Heart right ventricle (tissue), 16 donors: ENCODE data around the gene RTF1. TPM values are rescaled to one million over a fixed set of nuclear protein-coding genes. Genes with fewer than 3 reads are reported as not detected.
A peak's percentile ranks its signal among the peaks of the same experiment; 100 is the strongest.
"Not testable (repeated sequence)": the region's sequence is repeated elsewhere in the genome, so short reads cannot be mapped to it uniquely, and the experiment has no call there.

Source experiments
- ATAC-seq, 8 donors: fragments of 200-7000 bp; cut with Tn5 transposase; one replicate each; pipeline ENCODE4 v1.9.1; 2020; ENCODE audit warnings: mild to moderate bottlenecking in 8 of 8, moderate library complexity in 8 of 8, moderate number of reproducible peaks in 1 of 8
- DNase-seq, 2 donors: peaks; one replicate each; pipeline ENCODE4 v3.0.0-alpha.2; 2020
- H3K27ac ChIP-seq, 10 donors: fragments of 200-600 bp; sonication (generic) in 2 of 10; one replicate each; pipeline versions ENCODE4 v1.5.0 to v1.8.0; 2020 to 2022; ENCODE audit warnings: mild to moderate bottlenecking in 3 of 10
- H3K27me3 ChIP-seq, 7 donors: fragments of 200-600 bp; one replicate each; pipeline ENCODE4 v1.8.0; 2021 to 2022; ENCODE audit warnings: mild to moderate bottlenecking in 2 of 7
- H3K36me3 ChIP-seq, 9 donors: fragments of 200-600 bp; sonication (generic) in 1 of 9; one replicate each; pipeline versions ENCODE4 v1.5.0 to v1.8.0; 2020 to 2022; ENCODE audit warnings: mild to moderate bottlenecking in 2 of 9
- H3K4me1 ChIP-seq, 9 donors: fragments of 200-600 bp; sonication (generic) in 1 of 9; one replicate each; pipeline versions ENCODE4 v1.5.0 to v1.8.0; 2020 to 2022; ENCODE audit warnings: mild to moderate bottlenecking in 4 of 9
- H3K4me3 ChIP-seq, 10 donors: fragments of 200-600 bp; sonication (generic) in 2 of 10; one replicate each; pipeline versions ENCODE4 v1.5.0 to v1.8.0; 2020 to 2022; ENCODE audit warnings: mild to moderate bottlenecking in 7 of 10, moderate library complexity in 2 of 10
- H3K9me3 ChIP-seq, 11 donors: fragments of 200-600 bp in 10 of 11; sonication (generic) in 2 of 11; one replicate each; pipeline versions ENCODE4 v1.5.0 to v1.8.0; 2013 to 2022; ENCODE audit warnings: mild to moderate bottlenecking in 2 of 11, control low read depth in 1 of 11, moderate library complexity in 1 of 11
- WGBS, 2 donors: extraction: QIAGEN DNeasy Blood & Tissue Kit; methylation state at CpG; one replicate each; pipeline ENCODE4 v1.1.7; 2013; ENCODE audit warnings: inconsistent platforms in 1 of 2; 5-methylcytosine and 5-hydroxymethylcytosine counted together
- intact Hi-C, 10 donors: fragments of 100-400 bp; cut with DNase I; formaldehyde crosslinking; loops; one replicate each; pipeline versions ENCODE4 v1.11.1 to v1.14.2; 2022
- long read RNA-seq, 3 donors: library from polyadenylated mRNA; unstranded; transcript quantifications; one replicate each; pipeline ENCODE4 v2.0.0, GENCODE V29; 2020 to 2021
- polyA plus RNA-seq, 2 donors: library from polyadenylated mRNA; stranded (reverse); fragments of 200-250 nt; gene quantifications; one replicate each; pipeline ENCODE4 v1.2.3, GENCODE V29; 2013
- total RNA-seq, 10 donors: library from RNA; stranded (reverse); fragmentation: NEBNext Ultra II Directional in 3 of 10; extraction: Animal tissue kit (Norgen Biotek cat#: 25700) in 3 of 10; gene quantifications; one replicate each; pipeline versions ENCODE4 v1.2.1 to v1.2.4, GENCODE V29; 2021 to 2023
- TF ChIP-seq, protein P1 (sequence below), 9 donors: fragments of 200-600 bp; sonication (generic) in 2 of 9; IDR thresholded peaks; one replicate each; pipeline versions ENCODE4 v1.5.0 to v1.8.0; 2021 to 2022; ENCODE audit warnings: antibody characterized with exemption in 9 of 9, mild to moderate bottlenecking in 5 of 9, moderate library complexity in 1 of 9
- donor health status: Arrhythmogenic right ventricular cardiomyopathy.
- donor health status: ischemic (EF 13 %, LVEDD 7.1; RV severe dilation, severe dysfunction).
- donor health status: healthy with polysubstance abuse.
- donor health status: DM: no; HTN: yes; CAD: no.
- donor health status: DM: no; HTN: no; CAD: no.
- donor health status: ischemic (EF 25% LVEDD 6.9; RV normal size, moderate dysfunction).
- donor health status: ischemic (EF 25% LVEDD 5.7; RV mildly dilated, moderate dysfunction).
- donor health status: healthy.
- donor health status: DM: yes; HTN: yes; CAD: no.
- donor health status: Ischemic cardiomyopathy.
- donor health status: ischemic (EF 35%, LVEDD 5.7; RV mildly dilated, moderate dysfunction).
- donor health status: nonischemic (EF 11% LVEDD 7.7; RV severe dilation, severe dysfunction).
- donor health status: DM: yes; HTN: yes; CAD: no.
- donor health status: PGD.
- donor health status: ischemic (EF 29% LVEDD 5.4; RV normal size, mild dysfunction).
- donor health status: nonischemic (EF 23%, LVEDD 6.1; RV moderate dilation, normal function).

The RTF1 gene
- total RNA-seq (10 to 100 TPM; 25.8 to 38.0 (median 31.4) TPM), polyA plus RNA-seq (10 to 100 TPM; 10.8 to 19.1 TPM)
- long read RNA-seq, donor 1, full-length matches to known transcripts, result 10 of 117 reads
- long read RNA-seq, donor 1, partial matches to known transcripts, result 104 of 117 reads
- long read RNA-seq, donor 1, other reads (novel, unspliced or antisense), result 3 of 117 reads
- long read RNA-seq, donor 2, full-length matches to known transcripts, result 22 of 170 reads
- long read RNA-seq, donor 2, partial matches to known transcripts, result 142 of 170 reads
- long read RNA-seq, donor 2, other reads (novel, unspliced or antisense), result 6 of 170 reads
- long read RNA-seq, donor 3, full-length matches to known transcripts, result 15 of 99 reads
- long read RNA-seq, donor 3, partial matches to known transcripts, result 81 of 99 reads
- long read RNA-seq, donor 3, other reads (novel, unspliced or antisense), result 3 of 99 reads

DNA sequence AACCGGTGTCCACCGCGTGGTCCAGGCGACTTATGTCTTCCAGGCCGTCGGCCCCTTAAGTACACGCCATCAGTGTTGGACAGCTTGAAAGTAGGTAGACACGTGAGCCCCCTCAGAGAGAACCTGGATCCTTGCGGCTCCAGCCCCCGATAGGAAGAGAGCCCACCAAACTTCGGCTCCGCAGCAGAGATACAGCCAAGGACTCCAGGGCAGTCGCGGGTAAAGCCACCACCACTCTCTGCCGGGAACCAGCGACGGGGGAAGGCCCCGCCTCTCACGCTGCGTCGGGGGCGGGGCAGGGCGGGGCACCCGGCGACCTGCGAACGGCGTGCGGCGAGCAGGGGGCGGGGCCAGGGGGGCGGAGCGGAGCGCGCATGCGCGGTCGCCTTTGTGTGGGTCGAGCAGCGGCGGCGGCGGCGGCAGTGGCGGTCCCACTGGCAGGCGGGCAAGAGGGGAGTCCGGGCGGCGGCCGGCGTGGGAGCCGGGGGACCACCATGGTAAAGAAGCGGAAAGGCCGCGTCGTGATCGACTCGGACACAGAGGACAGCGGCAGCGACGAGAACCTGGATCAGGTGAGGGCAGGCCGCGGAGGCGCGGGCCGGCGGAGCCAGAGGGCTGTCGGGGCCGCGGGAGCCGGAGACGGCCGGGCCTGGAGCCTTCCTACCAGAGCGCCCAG is at the start of gene RTF1:
RTF1 (plus strand) TSS at position 354 of the 676 bp plus-strand sequence; CDS start at position 375, 21 bp downstream.
- Histone ChIP-seq H3K27me3 (no peaks in the 10 kb centered on the region), H3K4me3 (peak within 1 kb of the TSS; percentile 81 to 100 (median 92)), H3K36me3 (no peaks in the 10 kb centered on the region), H3K27ac (peak within 1 kb of the TSS; percentile 33 to 93 (median 88)), H3K4me1 (peaks cover 10 to 44% (median 31%) of the 10 kb centered on the region in 9 donors), H3K9me3 (no peaks in the 10 kb centered on the region)
- intact Hi-C loops, result loop anchor here in 1 of 10 donors (2.0 kb wide), 1 partner anchor 84 kb away; the partner anchor contains the start of genes NUSAP1 and OIP5
- TF ChIP-seq, protein P1, sequence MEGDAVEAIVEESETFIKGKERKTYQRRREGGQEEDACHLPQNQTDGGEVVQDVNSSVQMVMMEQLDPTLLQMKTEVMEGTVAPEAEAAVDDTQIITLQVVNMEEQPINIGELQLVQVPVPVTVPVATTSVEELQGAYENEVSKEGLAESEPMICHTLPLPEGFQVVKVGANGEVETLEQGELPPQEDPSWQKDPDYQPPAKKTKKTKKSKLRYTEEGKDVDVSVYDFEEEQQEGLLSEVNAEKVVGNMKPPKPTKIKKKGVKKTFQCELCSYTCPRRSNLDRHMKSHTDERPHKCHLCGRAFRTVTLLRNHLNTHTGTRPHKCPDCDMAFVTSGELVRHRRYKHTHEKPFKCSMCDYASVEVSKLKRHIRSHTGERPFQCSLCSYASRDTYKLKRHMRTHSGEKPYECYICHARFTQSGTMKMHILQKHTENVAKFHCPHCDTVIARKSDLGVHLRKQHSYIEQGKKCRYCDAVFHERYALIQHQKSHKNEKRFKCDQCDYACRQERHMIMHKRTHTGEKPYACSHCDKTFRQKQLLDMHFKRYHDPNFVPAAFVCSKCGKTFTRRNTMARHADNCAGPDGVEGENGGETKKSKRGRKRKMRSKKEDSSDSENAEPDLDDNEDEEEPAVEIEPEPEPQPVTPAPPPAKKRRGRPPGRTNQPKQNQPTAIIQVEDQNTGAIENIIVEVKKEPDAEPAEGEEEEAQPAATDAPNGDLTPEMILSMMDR (IDR thresholded peaks at IDR 0.05), result no peak
- 0% methylated on average over 74 of the region's 74 CpGs for WGBS, 2 donors
- ATAC-seq (peak; percentile 96 to 99 (median 98)), DNase-seq (peak; percentile 95 to 98)

DNA sequence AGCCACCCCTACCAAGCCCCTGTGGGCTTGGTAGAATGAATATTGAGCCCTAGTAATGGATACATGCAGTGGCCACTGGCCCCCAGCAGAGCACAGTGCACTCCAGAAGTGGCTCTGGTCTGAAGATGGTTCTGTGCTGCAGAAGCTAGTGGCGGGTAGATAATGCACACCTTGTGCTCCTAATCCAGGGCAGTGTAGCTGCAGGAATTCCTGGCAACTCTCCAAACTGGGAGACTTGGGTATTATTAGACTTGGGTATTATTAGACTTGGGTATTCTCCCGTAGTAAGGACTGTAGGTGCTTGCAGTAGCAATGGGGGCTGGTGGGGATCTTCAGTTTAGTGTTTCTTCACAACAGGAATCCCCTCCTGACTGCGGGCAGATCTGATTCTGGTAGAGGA is 49.5 kb upstream of the RTF1 start:
- ATAC-seq (peak in 7 of 8 donors; percentile 25 to 79 (median 75)), DNase-seq (peak in 1 of 2 donors; percentile 23)
- H3K36me3 ChIP-seq, result peaks cover 0 to 92% (median 0%) of the 10 kb centered on the region in 9 donors
- intact Hi-C loops, result no loop called here
- TF ChIP-seq, protein P1 (IDR thresholded peaks at IDR 0.05), result no peak
- no peak overlapping the region for H3K4me3 ChIP-seq
- WGBS, 2 donors, result 53 to 65% methylated on average over 3 of the region's 3 CpGs
- H3K4me1 ChIP-seq, result peaks cover 0 to 8% (median 0%) of the 10 kb centered on the region in 9 donors
- no peak overlapping the region for H3K27ac ChIP-seq
- H3K9me3 ChIP-seq, result no peaks in the 10 kb centered on the region
- H3K27me3 ChIP-seq, result no peaks in the 10 kb centered on the region

DNA sequence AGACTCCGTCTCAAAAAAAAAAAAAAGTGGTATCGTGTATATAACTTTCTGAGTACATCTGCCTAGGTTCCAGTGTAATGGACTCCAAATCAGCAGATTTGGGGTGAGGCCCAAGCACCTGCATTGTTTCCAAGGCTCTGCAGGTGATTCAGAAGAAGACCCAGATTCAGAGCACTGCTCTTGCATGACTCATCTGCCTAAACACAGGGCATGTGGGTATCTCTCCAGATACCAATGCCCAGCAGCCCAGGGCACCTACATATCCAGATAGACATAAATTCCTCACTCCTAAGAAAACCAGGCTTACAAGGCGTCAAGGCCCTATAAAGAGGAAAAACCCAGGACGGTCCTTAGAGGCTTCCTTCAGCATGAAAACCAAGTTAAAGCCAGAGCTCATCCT is 38.9 kb upstream of the RTF1 start:
- intact Hi-C loops, result no loop called here
- ATAC-seq (no peak), DNase-seq (no peak)
- H3K27ac ChIP-seq, result no peak overlapping the region
- no peak overlapping the region for H3K4me3 ChIP-seq
- no peaks in the 10 kb centered on the region for H3K27me3 ChIP-seq
- H3K4me1 ChIP-seq, result no peaks in the 10 kb centered on the region
- H3K36me3 ChIP-seq, result peaks cover 0 to 58% (median 0%) of the 10 kb centered on the region in 9 donors
- TF ChIP-seq, protein P1 (IDR thresholded peaks at IDR 0.05), result no peak
- 95% methylated on average over 4 of the region's 4 CpGs for WGBS, 2 donors
- no peaks in the 10 kb centered on the region for H3K9me3 ChIP-seq

DNA sequence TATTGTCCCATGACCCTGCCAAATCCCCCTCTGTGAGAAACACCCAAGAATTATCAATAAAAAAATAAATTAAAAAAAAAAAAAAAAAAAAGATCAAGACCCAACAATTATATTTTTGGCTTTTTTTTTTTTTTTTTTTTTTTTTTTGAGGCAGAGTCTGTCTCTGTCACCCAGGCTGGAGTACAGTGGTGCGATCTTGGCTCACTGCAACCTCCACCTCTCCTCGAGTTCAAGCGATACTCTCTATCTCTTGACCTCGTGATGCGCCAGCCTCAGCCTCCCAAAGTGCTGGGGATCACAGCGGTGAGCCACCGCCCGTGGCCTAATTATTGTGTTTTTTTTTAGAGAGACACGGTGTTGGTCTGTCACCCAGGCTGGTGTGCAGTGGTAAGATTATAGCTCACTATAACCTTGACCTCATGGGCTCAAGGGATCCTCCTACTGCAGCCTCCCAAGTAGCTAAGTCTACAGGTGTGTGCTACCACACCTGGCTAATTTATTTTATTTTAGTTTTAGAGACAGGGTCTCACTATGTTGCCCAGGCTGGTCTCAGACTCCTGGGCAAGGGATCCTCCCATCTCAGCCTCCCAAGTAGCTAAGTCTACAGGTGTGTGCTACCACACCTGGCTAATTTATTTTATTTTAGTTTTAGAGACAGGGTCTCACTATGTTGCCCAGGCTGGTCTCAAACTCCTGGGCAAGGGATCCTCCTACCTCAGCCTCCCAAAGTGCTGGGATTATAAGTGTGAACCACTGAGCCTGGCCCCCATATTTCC is 32.7 kb upstream of the RTF1 start:
- 96 to 97% methylated on average over 9 of the region's 9 CpGs for WGBS, 2 donors
- intact Hi-C loops, H3K4me3 ChIP-seq, H3K9me3 ChIP-seq, H3K4me1 ChIP-seq, H3K27me3 ChIP-seq, DNase-seq, ATAC-seq, H3K27ac ChIP-seq: not testable (repeated sequence)
- H3K36me3 ChIP-seq, result peaks cover 0 to 62% (median 5%) of the 10 kb centered on the region in 9 donors
